ENCODE data around the gene LUZP2.

The LUZP2 gene

DNA sequence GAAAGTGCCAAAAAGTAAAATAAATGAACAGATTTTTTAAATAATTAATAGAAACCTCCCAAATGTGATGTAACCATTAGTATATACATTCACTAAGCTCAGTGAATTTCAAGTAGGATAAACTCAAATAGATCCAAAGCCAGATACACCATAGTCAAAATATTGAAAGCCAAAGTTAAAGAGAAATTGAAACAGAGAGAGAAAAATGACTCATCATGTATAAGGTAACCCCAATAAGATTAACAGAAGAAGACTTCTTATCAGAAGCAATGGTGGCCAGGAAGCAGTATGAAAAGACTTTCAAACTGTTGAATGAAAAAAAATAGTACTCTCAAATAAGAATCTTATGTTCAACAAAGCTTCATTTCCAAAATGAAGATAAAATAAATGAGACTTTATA, 70.5 kb downstream of the LUZP2 start:
- no peak for DNase-seq (ENCODE audit: low read depth in 3 of 3)

DNA sequence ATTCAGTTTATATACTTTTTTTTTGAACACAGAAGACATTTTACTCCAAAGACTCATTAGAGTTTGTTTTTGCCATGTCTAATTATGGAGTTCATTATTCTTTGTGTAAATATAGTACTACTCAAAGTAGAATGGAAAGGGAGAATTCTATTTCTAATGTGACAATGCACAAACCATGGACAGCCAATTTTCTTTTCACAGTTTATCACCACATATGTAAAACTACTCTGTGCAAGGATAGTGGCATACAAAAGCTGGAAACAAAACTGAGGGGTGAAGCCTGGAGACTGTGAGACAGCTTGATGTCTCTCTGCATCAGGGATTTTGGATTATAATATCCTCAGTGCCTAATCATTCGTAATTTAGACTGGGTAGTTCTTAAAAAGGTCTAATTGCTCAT, 75.5 kb downstream of the LUZP2 start:
- DNase-seq (ENCODE audit: low read depth in 3 of 3), result no peak

DNA sequence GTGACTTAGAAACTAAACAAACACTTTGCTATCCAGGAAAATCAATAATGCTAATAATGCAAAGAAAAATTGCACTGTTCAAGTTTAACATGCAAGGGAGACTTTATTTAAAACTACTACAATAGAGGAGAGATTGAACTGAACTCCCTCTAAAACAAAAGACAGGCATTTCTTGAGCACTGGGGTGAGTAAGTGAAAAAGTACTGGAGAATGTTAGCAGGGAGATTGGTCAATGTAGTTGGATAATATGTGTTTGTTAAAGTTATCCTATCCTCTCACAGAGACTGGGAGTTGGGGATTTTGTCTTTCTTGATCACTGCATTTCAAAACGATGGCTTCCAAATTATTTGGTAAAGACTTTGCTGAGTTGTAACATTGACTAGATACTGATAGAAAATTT, 77.6 kb downstream of the LUZP2 start:
- DNase-seq (ENCODE audit: low read depth in 3 of 3), result no peak

DNA sequence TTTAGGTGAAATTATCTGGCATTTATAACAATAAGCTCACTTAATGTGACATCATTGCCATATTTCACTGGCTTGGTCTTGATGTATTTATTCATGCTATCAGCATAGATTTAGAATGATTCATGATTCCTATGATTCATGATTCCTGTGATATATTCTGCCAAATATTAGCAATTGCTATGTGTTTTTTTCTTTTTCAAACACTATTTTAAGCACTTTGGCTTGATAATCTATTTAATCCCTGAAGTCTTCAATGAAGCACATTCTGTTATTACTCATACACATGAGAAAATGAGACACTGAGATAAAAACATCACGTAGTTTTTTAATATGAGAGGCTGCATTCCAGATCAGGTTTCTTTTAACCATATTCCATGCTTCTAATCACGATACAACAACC, 78.5 kb downstream of the LUZP2 start:
- no peak for DNase-seq (ENCODE audit: low read depth in 3 of 3)

DNA sequence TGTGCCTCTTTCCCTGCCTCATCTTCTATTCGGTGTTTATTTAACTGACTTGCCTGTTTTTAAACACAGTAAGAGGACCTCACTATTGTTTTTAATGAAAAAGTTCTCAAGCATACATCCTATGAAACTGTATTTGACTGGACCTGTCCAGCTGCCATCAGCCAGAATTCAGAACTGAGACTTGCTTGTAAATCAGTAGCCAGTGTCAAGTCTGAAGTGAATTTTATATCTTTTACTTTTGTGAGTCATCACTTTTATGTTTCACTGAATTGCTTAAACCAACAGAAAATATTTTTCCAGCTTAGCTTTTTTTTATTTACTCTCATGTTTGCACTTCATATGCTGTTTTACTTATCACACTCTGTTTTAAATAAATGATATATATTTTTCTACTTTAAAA, 88.3 kb downstream of the LUZP2 start:
- no peak for DNase-seq (ENCODE audit: low read depth in 3 of 3)

DNA sequence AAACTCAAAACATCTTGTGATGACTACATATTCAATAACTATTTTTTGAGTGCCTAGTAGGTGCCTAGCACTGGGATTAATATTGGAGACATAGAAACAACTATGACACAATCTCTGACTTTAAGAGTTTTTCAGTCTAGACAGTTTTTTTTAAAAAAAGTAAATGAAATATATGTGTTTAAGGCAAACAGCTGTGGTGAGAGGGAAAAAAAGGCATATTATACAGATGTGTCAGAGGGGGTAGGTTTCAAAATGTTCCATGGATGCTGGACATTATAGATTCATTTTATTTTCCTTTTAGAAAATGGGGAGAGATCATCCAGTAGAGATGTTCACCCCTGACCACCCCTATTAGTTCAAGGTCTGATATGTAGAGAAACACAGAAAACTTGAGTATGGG, 90.8 kb downstream of the LUZP2 start:
- no peak for DNase-seq (ENCODE audit: low read depth in 3 of 3)

DNA sequence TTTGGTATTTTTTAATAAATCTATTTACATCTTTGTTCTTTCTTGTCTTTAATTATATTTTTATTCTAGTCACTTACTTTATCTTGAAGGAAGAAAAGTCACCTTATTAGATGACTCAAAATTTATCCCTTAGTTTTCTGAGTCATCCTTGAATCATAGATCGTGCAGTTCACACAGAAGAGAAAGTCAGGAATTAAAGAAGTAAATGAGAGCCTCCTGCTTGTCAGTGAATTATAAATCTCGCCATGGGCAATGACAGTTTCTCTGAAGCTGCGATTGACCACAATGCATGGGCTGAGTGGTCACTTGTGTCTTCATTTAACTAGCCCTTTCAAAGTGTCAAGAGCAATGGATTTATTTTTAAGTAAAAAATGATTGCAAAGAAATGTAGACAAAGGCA, 91.2 kb downstream of the LUZP2 start:
- no peak for DNase-seq (ENCODE audit: low read depth in 3 of 3)

DNA sequence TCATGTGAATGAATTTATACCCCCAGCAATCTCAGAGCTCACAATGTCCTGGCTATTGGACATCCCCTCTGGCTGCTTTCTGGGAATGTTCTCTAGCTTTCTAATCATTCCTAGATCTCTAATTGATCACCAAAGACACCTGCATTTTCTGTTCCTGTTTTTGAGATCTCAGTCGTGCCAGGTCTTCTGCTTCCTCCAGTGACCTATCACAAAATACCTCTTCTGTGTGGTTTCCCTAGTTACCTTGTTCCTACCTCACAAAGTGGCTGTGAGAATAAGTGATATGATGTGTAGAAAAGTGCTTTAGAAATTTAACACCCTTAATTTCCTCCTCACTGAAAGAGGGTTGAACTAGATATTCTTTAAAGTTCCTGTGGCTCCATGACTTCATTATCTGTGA, 92.2 kb downstream of the LUZP2 start:
- DNase-seq (ENCODE audit: low read depth in 3 of 3), result no peak

DNA sequence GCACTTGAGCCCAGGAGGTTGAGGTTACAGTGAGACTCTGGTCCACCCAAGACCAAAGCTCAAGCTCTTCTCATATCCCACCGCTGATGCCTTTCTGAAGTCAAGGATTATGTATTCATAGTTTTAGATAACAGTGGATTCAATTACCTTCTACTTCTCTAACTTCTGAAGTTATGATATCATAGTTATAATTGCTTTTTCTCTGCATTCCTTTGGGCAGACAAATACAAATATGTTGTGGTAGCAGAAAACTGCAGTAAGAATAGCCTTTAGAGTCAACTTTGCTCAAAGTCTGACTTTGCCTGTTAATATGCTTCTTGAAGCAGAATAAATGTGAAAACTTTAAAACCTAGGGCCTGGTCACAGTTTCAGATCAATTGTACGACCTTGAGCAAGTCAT, 94.4 kb downstream of the LUZP2 start:
- DNase-seq (ENCODE audit: low read depth in 3 of 3), result no peak

DNA sequence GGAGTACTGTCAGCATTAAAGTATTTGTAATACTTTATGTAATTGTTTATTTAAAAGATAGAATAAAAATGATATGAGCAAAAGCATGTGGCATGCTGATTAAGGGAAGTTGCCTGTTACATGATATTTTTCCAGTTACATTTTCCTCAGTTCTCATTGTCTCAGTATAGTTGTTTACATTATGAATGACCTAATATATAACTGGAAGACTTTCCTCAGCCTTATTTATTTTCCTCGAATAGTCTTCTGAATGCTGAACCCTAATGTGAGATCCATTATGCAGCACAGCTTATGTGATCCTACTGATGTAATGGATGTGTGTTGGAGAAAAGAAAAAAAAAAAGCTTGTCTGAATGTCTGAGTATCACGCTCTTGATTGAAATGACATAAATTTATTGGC, 95.5 kb downstream of the LUZP2 start:
- DNase-seq (ENCODE audit: low read depth in 3 of 3), result no peak

DNA sequence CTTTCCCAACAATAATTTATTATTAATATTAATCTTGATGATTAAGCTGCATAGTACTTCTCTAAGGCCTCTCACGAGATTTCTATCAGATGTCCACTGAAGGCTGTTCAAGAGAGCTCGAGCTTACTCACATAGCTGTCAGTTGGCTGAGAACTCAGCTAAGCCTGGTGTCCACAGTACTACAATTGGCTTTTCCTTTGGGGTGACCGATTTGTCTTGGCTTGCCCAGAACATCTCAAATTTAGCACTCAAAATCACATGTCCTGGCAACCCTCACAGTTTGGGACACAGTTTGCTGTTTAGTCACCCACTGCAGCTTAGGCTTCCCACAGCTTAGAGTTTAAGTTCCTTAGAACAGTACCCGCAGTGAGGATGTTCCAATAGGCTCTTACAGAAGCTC, 96.5 kb downstream of the LUZP2 start:
- DNase-seq (ENCODE audit: low read depth in 3 of 3), result no peak

DNA sequence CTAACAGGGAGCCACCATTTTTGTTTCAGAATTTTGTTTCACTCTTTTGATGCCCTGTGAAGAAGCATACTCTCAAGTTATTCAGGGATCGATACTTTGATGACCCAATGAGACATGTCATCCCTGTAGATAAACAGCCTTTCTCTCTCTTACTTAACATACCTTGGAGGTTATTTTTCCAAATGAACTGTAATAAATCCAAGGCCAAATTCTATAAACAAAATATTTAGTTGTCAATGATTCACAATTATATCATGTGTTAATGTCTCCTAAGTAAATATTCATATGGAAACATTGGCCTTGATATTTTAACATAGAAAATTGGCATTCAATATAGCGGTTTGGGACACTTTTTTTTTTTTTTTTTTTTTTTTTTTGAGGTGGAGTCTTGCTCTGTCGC, 97.5 kb downstream of the LUZP2 start:
- no peak for DNase-seq (ENCODE audit: low read depth in 3 of 3)

DNA sequence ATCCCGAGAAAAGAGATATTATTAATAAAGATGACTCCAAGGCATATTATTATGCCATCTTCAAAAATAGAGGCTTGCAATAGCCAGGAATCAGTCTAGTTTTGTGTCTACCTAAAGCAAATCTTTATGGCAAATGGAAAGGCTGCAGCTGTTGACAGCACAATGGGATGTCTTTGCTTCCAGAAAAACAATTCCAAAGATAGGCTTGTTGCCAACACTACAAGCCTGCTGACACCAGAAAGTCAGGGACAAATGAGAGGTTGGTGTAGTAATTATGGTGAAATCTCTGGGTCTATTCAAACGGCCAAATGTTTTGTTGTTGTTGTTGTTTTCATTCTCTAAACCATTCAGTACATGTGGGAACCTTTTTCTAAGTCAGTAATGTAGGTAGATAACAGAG, 101.8 kb downstream of the LUZP2 start:
- DNase-seq (ENCODE audit: low read depth in 3 of 3), result no peak

DNA sequence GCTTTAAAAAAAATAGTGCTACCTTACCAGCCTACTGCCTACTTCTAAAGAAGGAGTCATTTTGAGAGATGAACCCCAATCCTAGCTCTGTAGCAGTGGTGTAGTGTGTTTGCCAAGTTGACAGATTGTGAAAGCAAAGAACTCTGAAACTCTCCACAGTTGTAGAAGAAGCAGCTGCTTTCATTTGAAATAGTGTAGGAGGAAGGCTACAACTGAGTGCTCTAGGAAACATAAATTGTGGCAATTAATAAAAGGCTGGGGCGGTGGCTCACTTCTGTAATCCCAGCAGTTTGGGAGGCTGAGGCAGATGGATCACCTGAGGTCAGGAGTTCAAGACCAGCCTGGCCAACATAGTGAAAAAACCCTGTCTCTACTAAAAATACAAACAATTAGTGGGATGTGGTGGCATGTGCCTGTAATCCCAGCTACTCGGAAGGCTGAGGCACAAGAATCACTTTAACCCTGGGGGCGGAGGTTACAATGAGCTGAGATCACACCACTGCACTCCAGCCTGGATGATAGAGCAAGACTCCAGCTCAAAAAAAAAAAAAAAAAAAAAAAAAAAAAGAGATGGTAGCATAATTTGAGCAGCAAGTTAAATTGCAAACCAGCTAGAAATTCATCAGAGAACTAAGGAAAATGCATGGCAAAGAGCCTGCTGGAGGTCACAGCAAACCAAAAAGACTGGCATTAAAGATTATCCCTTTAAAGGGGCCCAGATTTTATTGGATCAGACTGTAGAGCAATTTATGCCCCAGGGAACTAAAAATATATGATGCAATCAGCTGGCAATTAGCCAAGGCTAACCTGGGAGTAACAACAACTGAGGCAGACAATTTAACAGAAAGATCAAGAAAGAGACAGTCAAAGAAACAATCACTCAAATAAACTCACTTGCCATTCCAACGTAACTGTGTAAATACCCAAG, 112.6 kb downstream of the LUZP2 start:
- no peak for DNase-seq (ENCODE audit: low read depth in 3 of 3)

DNA sequence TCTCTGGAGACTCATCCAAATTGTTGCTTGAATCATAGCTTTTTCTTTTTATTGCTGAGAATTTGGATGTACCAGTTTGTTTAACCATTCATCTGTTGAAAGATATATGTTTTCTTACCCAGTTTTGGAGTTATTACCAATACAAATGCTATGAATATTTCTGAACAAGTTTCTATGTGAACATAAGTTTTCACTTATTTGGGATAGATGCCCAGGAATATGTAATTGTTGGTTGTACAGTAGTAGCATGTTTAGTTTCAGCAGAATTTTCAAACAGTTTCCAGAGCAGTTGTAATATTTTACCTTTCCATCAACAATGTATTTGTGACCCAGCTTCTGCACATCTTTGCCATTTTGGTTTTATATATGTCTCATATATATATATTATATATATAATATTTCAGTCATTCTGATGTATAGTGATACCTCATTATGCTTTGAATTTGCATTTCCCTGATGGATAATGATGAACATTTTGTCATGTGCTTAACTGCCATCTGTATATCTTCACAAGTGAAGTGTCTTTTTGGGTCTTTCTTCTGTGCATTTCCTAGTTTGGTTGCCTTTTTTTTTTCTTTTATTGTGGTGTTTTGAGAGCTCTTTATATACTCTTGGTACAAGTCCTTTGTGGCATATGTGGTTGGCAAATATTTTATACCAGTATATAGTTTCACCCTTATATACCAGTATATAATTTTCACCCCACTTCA, 118.8 kb downstream of the LUZP2 start:
- no peak for DNase-seq (ENCODE audit: low read depth in 3 of 3)

DNA sequence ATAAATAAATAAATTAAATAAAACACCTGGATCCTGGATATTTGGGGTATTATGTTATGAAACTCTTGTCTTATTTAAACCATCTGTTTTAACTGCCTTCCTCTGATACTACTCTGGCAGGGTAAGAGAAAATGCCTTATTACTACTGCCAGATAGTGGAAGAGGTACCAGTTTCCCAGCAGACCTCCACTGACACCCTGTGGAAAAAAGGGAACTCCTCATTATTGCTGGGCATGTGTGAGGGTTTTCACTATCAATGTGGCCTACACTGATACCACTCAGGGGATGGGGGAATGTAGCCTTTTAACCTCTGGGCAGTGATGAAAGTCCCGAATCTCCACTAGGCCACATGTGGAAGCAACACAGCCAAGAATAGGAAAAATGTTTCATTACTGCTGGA, 121.0 kb downstream of the LUZP2 start:
- no peak for DNase-seq (ENCODE audit: low read depth in 3 of 3)

DNA sequence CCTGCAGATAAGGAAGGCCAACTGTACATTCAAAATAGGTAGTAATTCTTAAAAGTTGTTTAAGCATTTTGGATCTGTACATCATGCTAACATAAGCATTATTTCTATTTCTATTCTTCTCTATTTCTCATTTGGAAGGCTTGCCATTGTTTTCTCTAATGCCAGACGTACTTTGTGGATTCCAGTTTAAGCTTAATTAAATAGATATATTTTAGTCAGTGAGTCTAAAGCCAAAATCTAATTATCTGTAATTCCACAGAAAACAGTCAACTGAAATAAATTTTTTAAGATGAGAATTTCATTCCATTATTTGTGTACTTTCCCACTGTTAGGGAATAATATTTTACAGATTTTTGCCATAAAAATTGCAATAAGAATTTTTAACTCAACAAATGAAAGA, 123.0 kb downstream of the LUZP2 start:
- no peak for DNase-seq (ENCODE audit: low read depth in 3 of 3)

DNA sequence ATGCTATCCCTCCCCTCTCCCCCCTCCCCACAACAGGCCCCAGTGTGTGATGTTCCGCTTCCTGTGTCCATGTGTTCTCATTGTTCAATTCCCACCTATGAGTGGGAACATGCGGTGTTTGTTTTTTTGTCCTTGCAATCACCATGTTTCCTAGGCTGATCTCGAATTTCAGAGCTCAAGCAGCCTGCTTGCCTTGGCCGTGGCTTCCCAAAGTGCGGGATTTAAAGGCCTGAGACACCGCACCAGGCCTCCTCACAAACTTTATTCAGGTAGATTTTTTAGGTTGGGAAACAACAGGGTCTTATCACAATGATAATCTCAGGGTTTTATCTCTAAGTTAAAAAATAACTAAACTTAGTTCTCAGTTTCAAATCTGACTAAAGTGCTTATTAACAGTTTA, 125.4 kb downstream of the LUZP2 start:
- DNase-seq (ENCODE audit: low read depth in 3 of 3), result no peak

DNA sequence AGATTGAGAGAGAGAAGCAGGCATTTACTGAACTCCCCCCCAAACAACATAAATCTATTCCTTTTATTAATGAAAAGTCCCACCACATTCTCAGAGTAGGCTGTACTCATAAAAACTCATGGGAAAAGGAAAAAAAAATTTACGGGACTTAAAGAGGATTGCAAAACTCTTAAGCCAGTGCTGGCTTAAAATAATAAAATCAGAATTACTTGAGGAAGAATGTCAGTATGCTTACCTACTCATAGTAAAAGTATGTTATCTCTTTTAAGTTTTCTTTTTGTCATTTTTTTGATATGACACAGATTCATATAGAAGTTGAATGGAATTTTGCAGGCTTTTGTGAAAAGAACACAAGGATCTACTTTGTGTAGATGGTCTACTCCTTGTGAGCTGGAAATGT, 126.3 kb downstream of the LUZP2 start:
- DNase-seq (ENCODE audit: low read depth in 3 of 3), result no peak

DNA sequence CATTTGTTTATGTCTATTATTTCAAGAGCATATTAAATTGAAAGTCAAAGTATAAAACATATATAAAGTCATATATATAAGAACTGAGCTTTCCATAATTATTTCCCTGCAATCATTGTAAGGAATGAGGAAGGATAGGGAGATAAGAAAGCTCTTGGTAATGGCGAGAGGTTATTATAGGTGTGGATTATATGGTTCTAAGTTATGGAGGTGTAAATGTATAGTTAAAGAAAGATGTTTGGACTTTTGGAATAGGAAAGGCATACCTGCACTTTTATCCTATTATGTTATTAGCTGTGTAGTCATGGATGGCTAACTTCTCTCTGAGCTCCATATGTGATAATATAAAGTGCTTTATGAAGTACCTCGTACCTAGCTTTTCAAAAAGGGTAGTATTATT, 127.6 kb downstream of the LUZP2 start:
- DNase-seq (ENCODE audit: low read depth in 3 of 3), result no peak

DNA sequence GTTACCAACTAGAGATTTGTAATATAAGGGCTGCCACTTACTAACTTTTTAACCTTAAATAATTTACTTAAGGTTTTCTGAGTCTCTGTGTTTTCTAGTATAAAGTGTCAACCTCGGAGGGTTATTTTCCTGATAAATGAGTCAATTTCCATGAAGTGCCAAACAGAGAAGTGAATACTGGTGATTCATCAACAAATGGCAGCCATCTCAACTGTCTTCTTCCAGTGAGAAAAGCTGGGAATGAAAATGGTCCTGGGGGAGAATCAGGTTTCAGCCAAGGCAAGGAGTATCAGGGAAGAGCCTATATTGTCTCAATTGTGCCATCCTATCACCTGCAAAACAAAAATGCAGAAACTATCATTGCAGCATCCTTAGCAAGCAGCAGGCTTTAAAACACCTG, 129.1 kb downstream of the LUZP2 start:
- DNase-seq (ENCODE audit: low read depth in 3 of 3), result no peak

DNA sequence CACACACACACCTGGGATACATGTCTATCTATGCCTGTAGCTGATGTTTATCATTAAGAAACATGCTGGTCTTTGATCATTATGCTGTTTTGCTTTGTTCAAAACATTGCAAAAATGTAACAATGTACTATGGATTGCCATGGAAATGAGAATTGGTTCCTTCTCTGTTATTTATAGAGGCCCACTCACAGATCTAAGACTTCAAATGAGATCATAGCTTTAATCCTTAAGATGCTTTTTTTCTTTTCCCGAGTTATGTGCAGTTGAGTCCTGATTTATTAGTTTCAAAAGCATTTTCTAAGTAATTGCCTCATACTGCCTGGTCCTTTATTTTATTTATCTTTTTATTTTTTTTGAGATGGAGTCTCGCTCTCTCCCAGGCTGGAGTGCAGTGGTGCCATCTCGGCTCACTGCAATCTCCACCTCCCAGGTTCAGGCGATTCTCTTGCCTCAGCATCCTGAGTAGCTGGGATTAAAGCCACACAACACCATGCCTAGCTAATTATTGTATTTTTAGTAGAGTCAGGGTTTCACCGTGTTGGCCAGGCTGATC, 131.4 kb downstream of the LUZP2 start:
- DNase-seq (ENCODE audit: low read depth in 3 of 3), result no peak

DNA sequence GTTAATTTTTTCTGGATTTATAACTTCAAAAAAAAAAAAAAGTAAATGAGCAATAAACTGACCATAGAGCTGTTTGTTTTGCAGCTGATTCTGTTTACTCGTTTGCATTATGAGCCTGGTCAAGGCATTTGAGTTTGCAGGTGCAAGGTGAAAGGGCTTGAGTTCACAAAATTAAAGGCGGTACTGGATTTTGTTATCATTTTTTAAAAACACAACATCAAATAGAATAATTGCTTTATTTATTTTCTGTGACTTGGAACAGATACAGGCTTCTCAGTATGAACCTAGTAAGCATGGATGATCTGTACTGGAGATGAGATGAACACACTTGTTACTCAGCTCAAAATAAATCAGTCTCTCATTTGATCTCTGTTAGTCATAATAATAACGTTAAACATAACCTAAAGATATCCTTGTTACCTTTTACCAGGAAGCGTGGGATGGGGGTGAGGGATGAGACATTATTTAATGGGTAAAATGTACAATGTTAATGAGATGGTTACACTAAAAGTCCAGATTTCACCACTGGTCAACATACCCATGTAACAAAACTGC, 137.8 kb downstream of the LUZP2 start:
- no peak for DNase-seq (ENCODE audit: low read depth in 3 of 3)
